Smooth muscle cell of bladder (primary cell): ENCODE results near the gene DENND5B. TPM values are rescaled to one million over a fixed set of nuclear protein-coding genes. Genes with fewer than 3 reads are reported as not detected.

Source experiments
- total RNA-seq: library from RNA; depleted of rRNA; stranded (reverse); fragments of >200 nt; gene quantifications from 2 replicates; pipeline ENCODE4 v1.2.3, GENCODE V29; 2014

Gene DENND5B
- total RNA-seq = 6.7 and 9.3 TPM in 2 replicates

GRCh38 chr12:31590642-31591379 is at the start of gene DENND5B:
DENND5B (minus strand) TSS chr12:31591136; CDS start chr12:31590832, 304 bp downstream.

Other genes with a start within 250 kb of the DENND5B start
- gene ETFBKMT, start 68.6 kb upstream of the DENND5B start, total RNA-seq = 3.2 and 3.3 TPM in 2 replicates
- gene AMN1, start 137.9 kb upstream of the DENND5B start, total RNA-seq = 7.5 and 10.5 TPM in 2 replicates